Ovary (tissue), 9 donors: ENCODE results near the gene CARD10. TPM values are rescaled to one million over a fixed set of nuclear protein-coding genes. Genes with fewer than 3 reads are reported as not detected.

Source experiments
- DNase-seq, 5 donors: peaks; one replicate each; pipeline ENCODE4 v3.0.0-alpha.2; 2019 to 2020
- H3K27ac ChIP-seq, 2 donors: fragments of 200-600 bp; one replicate each; pipeline versions ENCODE4 v1.5.1 to v1.8.0; 2019 to 2022
- H3K27me3 ChIP-seq: fragments of 200-600 bp; one replicate; pipeline ENCODE4 v1.8.0; 2022
- H3K36me3 ChIP-seq: fragments of 200-600 bp; sonication (generic); one replicate; pipeline ENCODE4 v1.5.1; 2019
- H3K4me1 ChIP-seq: one replicate; pipeline ENCODE4 v1.8.1; 2013; ENCODE audit warnings: mild to moderate bottlenecking, moderate library complexity; ENCODE audit not compliant: insufficient read depth
- H3K4me3 ChIP-seq: fragments of 200-600 bp; sonication (generic); one replicate; pipeline ENCODE4 v1.5.1; 2017
- H3K9me3 ChIP-seq, 2 donors: fragments of 200-600 bp in 1 of 2; sonication (generic) in 1 of 2; one replicate each; pipeline versions ENCODE4 v1.5.1 to v1.8.1; 2013 to 2019; ENCODE audit warnings: mild to moderate bottlenecking in 1 of 2, moderate library complexity in 1 of 2
- CTCF ChIP-seq, 3 donors: fragments of 450-650 bp in 2 of 3; fragments of 200-600 bp in 1 of 3; IDR thresholded peaks; one replicate each; pipeline versions ENCODE4 v1.5.1 to v1.8.0; 2016 to 2022; ENCODE audit warnings: antibody characterized with exemption in 3 of 3, mild to moderate bottlenecking in 1 of 3
- EP300 ChIP-seq: sonication (generic); formaldehyde crosslinking; IDR thresholded peaks from one replicate; pipeline ENCODE4 v1.6.1; 2017; ENCODE audit warnings: antibody characterized with exemption
- POLR2A ChIP-seq: fragments of 450-650 bp; IDR thresholded peaks from one replicate; pipeline ENCODE4 v1.6.1; 2017; ENCODE audit warnings: antibody characterized with exemption, mild to moderate bottlenecking, moderate library complexity
- WGBS, 3 donors: extraction: QIAGEN DNeasy Blood & Tissue Kit in 1 of 3; methylation state at CpG; one replicate each; pipeline versions ENCODE4 v1.1.5 to v1.1.7; 2013 to 2017; 5-methylcytosine and 5-hydroxymethylcytosine counted together
- intact Hi-C, 4 donors: fragments of 100-400 bp; cut with DNase I; formaldehyde crosslinking; loops; one replicate each; pipeline versions ENCODE4 v1.11.0 to v1.15.1; 2022 to 2023
- polyA plus RNA-seq, 2 donors: library from polyadenylated mRNA; stranded (reverse); fragments of 200-250 nt in 1 of 2; fragments of 350-450 nt in 1 of 2; fragmentation: Illumina TruSeq in 1 of 2; extraction: RNeasy Lipid Tissue Mini Kit (QIAGEN cat#74804) in 1 of 2; gene quantifications; one replicate each; pipeline ENCODE4 v1.2.3, GENCODE V29; 2013 to 2014
- total RNA-seq, 7 donors: library from RNA; depleted of rRNA in 2 of 7; stranded (reverse); fragments of >200 nt in 2 of 7; fragmentation: NEBNext Ultra II Directional in 3 of 7; extraction: Animal tissue kit (Norgen Biotek cat#: 25700) in 3 of 7; gene quantifications; one replicate each; pipeline versions ENCODE4 v1.1.0 to v1.2.4, GENCODE V29; 2016 to 2023
- donor health status: DM: no; HTN: no; CAD: no; lungs with moderate emphysema.
- donor health status: DM: no; HTN: no; CAD: no.
- donor health status: Bipolar disorder and iron deficiency.
- donor health status: DM: yes; HTN: yes; CAD: no.
- donor health status: DM: no; HTN: no; CAD: no.
- donor health status: DM: yes; HTN: yes; CAD: no.

CARD10 gene
- total and polyA plus RNA-seq, 9 donors, result 0.72 to 13.6 (median 9.6) TPM

- WGBS, 3 donors, result 1 to 2% (median 1%) methylated on average over 24 of the region's 24 CpGs
- intact Hi-C loops, result loop anchor here in 1 of 4 donors (10.0 kb wide), 1 partner anchor 172 kb away; no protein-coding TSS in a partner anchor
- H3K36me3 ChIP-seq, result no peaks in the 10 kb centered on the region
- peak within 1 kb of the TSS; percentile 10 for H3K4me3 ChIP-seq
- H3K27me3 ChIP-seq, result no peaks in the 10 kb centered on the region
- DNase-seq, result peak in 4 of 5 donors; percentile 34 to 68 (median 48)
- no peaks in the 10 kb centered on the region for H3K4me1 ChIP-seq
- H3K27ac ChIP-seq, result no peak within 1 kb of the TSS
- no peaks in the 10 kb centered on the region for H3K9me3 ChIP-seq
- TF ChIP-seq CTCF (IDR thresholded peaks at IDR 0.05) (no peak), EP300 (no peak), POLR2A (no peak)
Observed at GRCh38 chr22:37486224-37486845, 32.9 kb downstream of the CARD10 start, which contains the start of gene MFNG. MFNG (minus strand) TSS chr22:37486384; CDS start chr22:37486177, 207 bp downstream.

GRCh38 chr22:37485395-37486223 is 33.6 kb downstream of the CARD10 start:
- WGBS, 3 donors, result 50 to 66% (median 58%) methylated on average over 26 of the region's 26 CpGs
- DNase-seq, result no peak
- no peaks in the 10 kb centered on the region for H3K36me3 ChIP-seq
- no peak overlapping the region for H3K27ac ChIP-seq
- no peak for TF ChIP-seq POLR2A
- no peak for TF ChIP-seq EP300
- no peak for TF ChIP-seq CTCF (IDR thresholded peaks at IDR 0.05)
- H3K4me3 ChIP-seq, result peak overlapping the region; percentile 10
- intact Hi-C loops, result loop anchor here in 1 of 4 donors (10.0 kb wide), 1 partner anchor 171 kb away; no protein-coding TSS in a partner anchor
- no peaks in the 10 kb centered on the region for H3K4me1 ChIP-seq
- H3K9me3 ChIP-seq, result no peaks in the 10 kb centered on the region
- H3K27me3 ChIP-seq, result no peaks in the 10 kb centered on the region

GRCh38 chr22:37484480-37485394 is 34.5 kb downstream of the CARD10 start:
- H3K4me3 ChIP-seq, result peak overlapping the region; percentile 10
- H3K36me3 ChIP-seq, result no peaks in the 10 kb centered on the region
- no peak for DNase-seq
- H3K4me1 ChIP-seq, result no peaks in the 10 kb centered on the region
- TF ChIP-seq POLR2A (no peak), EP300 (no peak), CTCF (IDR thresholded peaks at IDR 0.05) (no peak)
- H3K9me3 ChIP-seq, result no peaks in the 10 kb centered on the region
- 70 to 81% (median 78%) methylated on average over 39 of the region's 39 CpGs for WGBS, 3 donors
- intact Hi-C loops, result loop anchor here in 1 of 4 donors (10.0 kb wide), 1 partner anchor 170 kb away; no protein-coding TSS in a partner anchor
- H3K27ac ChIP-seq, result no peak overlapping the region
- H3K27me3 ChIP-seq, result no peaks in the 10 kb centered on the region

DNA sequence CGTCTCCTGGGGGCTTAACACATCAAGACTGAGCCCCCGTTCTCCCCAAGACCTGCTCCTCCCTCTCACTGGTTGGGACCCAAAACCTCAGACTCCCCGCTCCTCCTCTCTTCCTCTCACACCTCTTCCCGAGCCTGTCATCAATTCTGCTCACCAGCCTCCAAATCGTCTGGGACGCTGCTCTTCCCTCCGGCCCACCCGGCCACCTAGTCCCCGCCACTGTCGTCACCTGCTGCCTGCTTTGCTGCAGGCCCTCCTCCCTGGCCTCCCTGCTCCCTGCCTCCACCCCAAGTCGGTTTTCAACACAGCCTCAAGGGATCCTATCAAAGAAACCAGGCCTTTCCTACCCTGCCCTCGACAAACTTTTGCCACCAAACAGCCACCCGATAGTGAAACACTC is 36.2 kb downstream of the CARD10 start:
- Histone ChIP-seq H3K36me3 (no peaks in the 10 kb centered on the region), H3K9me3 (no peaks in the 10 kb centered on the region), H3K27ac (no peak overlapping the region), H3K4me3 (no peak overlapping the region), H3K4me1 (no peaks in the 10 kb centered on the region), H3K27me3 (no peaks in the 10 kb centered on the region)
- intact Hi-C loops, result loop anchor here in 1 of 4 donors (10.0 kb wide), 1 partner anchor 168 kb away; no protein-coding TSS in a partner anchor
- no peak for TF ChIP-seq EP300
- no peak for TF ChIP-seq CTCF (IDR thresholded peaks at IDR 0.05)
- TF ChIP-seq POLR2A, result no peak
- DNase-seq, result no peak
- WGBS, 3 donors, result 75 to 82% (median 80%) methylated on average over 13 of the region's 13 CpGs
